Measurements from ENCODE around the gene BEND5. TPM values are rescaled to one million over a fixed set of nuclear protein-coding genes. Genes with fewer than 3 reads are reported as not detected.
A peak's percentile ranks its signal among the peaks of the same experiment; 100 is the strongest.

The BEND5 gene
- total and polyA plus RNA-seq, 2 donors, result 21.8 to 50.2 TPM

- H3K27me3 ChIP-seq (ENCODE audit: control insufficient read depth in 2 of 2, insufficient read depth in 1 of 2, low read length in 1 of 2), result no peaks in the 10 kb centered on the region
- no peak for DNase-seq (ENCODE audit: low read depth in 6 of 9, low spot score in 9 of 9)
- no peaks in the 10 kb centered on the region for H3K36me3 ChIP-seq (ENCODE audit: control insufficient read depth in 2 of 2, insufficient read depth in 2 of 2, low read length in 1 of 2)
- no peak overlapping the region for H3K4me3 ChIP-seq (ENCODE audit: low read length in 2 of 2)
- H3K27ac ChIP-seq (ENCODE audit: low read depth in 1 of 2, low read length in 1 of 2), result no peak overlapping the region
- no peaks in the 10 kb centered on the region for H3K9me3 ChIP-seq (ENCODE audit: control insufficient read depth in 2 of 2, insufficient read depth in 1 of 2, low read length in 1 of 2)
- no peaks in the 10 kb centered on the region for H3K4me1 ChIP-seq (ENCODE audit: control insufficient read depth in 2 of 2, insufficient read depth in 2 of 2, low read length in 2 of 2)
Measured at GRCh38 chr1:48803474-48803873, 26.8 kb upstream of the BEND5 start.

- 45% methylated on average over 1 of the region's 1 CpG for WGBS
- Histone ChIP-seq H3K4me3 (ENCODE audit: low read length in 2 of 2) (no peak overlapping the region), H3K27ac (ENCODE audit: low read depth in 1 of 2, low read length in 1 of 2) (no peak overlapping the region), H3K27me3 (ENCODE audit: control insufficient read depth in 2 of 2, insufficient read depth in 1 of 2, low read length in 1 of 2) (no peaks in the 10 kb centered on the region), H3K4me1 (ENCODE audit: control insufficient read depth in 2 of 2, insufficient read depth in 2 of 2, low read length in 2 of 2) (no peaks in the 10 kb centered on the region), H3K36me3 (ENCODE audit: control insufficient read depth in 2 of 2, insufficient read depth in 2 of 2, low read length in 1 of 2) (no peaks in the 10 kb centered on the region), H3K9me3 (ENCODE audit: control insufficient read depth in 2 of 2, insufficient read depth in 1 of 2, low read length in 1 of 2) (no peaks in the 10 kb centered on the region)
- DNase-seq (ENCODE audit: low read depth in 6 of 9, low spot score in 9 of 9), result no peak
Measured at GRCh38 chr1:48794816-48795215, 18.1 kb upstream of the BEND5 start.

- DNase-seq (ENCODE audit: low read depth in 6 of 9, low spot score in 9 of 9), result peak in 1 of 9 donors; percentile 23
- WGBS, result 9% methylated on average over 1 of the region's 1 CpG
- H3K4me1 ChIP-seq (ENCODE audit: control insufficient read depth in 2 of 2, insufficient read depth in 2 of 2, low read length in 2 of 2), result no peaks in the 10 kb centered on the region
- H3K9me3 ChIP-seq (ENCODE audit: control insufficient read depth in 2 of 2, insufficient read depth in 1 of 2, low read length in 1 of 2), result no peaks in the 10 kb centered on the region
- no peak overlapping the region for H3K27ac ChIP-seq (ENCODE audit: low read depth in 1 of 2, low read length in 1 of 2)
- H3K27me3 ChIP-seq (ENCODE audit: control insufficient read depth in 2 of 2, insufficient read depth in 1 of 2, low read length in 1 of 2), result no peaks in the 10 kb centered on the region
- H3K36me3 ChIP-seq (ENCODE audit: control insufficient read depth in 2 of 2, insufficient read depth in 2 of 2, low read length in 1 of 2), result no peaks in the 10 kb centered on the region
- no peak overlapping the region for H3K4me3 ChIP-seq (ENCODE audit: low read length in 2 of 2)
Measured at GRCh38 chr1:48793863-48794262, 17.2 kb upstream of the BEND5 start.

GRCh38 chr1:48792961-48793360 lies 16.3 kb upstream of the BEND5 start:
- Histone ChIP-seq H3K27me3 (ENCODE audit: control insufficient read depth in 2 of 2, insufficient read depth in 1 of 2, low read length in 1 of 2) (no peaks in the 10 kb centered on the region), H3K9me3 (ENCODE audit: control insufficient read depth in 2 of 2, insufficient read depth in 1 of 2, low read length in 1 of 2) (no peaks in the 10 kb centered on the region), H3K27ac (ENCODE audit: low read depth in 1 of 2, low read length in 1 of 2) (no peak overlapping the region), H3K4me1 (ENCODE audit: control insufficient read depth in 2 of 2, insufficient read depth in 2 of 2, low read length in 2 of 2) (no peaks in the 10 kb centered on the region), H3K4me3 (ENCODE audit: low read length in 2 of 2) (no peak overlapping the region), H3K36me3 (ENCODE audit: control insufficient read depth in 2 of 2, insufficient read depth in 2 of 2, low read length in 1 of 2) (no peaks in the 10 kb centered on the region)
- 92% methylated on average over 1 of the region's 1 CpG for WGBS
- no peak for DNase-seq (ENCODE audit: low read depth in 6 of 9, low spot score in 9 of 9)

GRCh38 chr1:48790397-48790796 lies 13.7 kb upstream of the BEND5 start:
- Histone ChIP-seq H3K9me3 (ENCODE audit: control insufficient read depth in 2 of 2, insufficient read depth in 1 of 2, low read length in 1 of 2) (no peaks in the 10 kb centered on the region), H3K4me3 (ENCODE audit: low read length in 2 of 2) (no peak overlapping the region), H3K27me3 (ENCODE audit: control insufficient read depth in 2 of 2, insufficient read depth in 1 of 2, low read length in 1 of 2) (no peaks in the 10 kb centered on the region), H3K4me1 (ENCODE audit: control insufficient read depth in 2 of 2, insufficient read depth in 2 of 2, low read length in 2 of 2) (no peaks in the 10 kb centered on the region), H3K36me3 (ENCODE audit: control insufficient read depth in 2 of 2, insufficient read depth in 2 of 2, low read length in 1 of 2) (no peaks in the 10 kb centered on the region), H3K27ac (ENCODE audit: low read depth in 1 of 2, low read length in 1 of 2) (no peak overlapping the region)
- no peak for DNase-seq (ENCODE audit: low read depth in 6 of 9, low spot score in 9 of 9)

- Histone ChIP-seq H3K36me3 (ENCODE audit: control insufficient read depth in 2 of 2, insufficient read depth in 2 of 2, low read length in 1 of 2) (no peaks in the 10 kb centered on the region), H3K4me1 (ENCODE audit: control insufficient read depth in 2 of 2, insufficient read depth in 2 of 2, low read length in 2 of 2) (no peaks in the 10 kb centered on the region), H3K4me3 (ENCODE audit: low read length in 2 of 2) (no peak overlapping the region), H3K27ac (ENCODE audit: low read depth in 1 of 2, low read length in 1 of 2) (peak overlapping the region; percentile 25 to 45), H3K9me3 (ENCODE audit: control insufficient read depth in 2 of 2, insufficient read depth in 1 of 2, low read length in 1 of 2) (no peaks in the 10 kb centered on the region), H3K27me3 (ENCODE audit: control insufficient read depth in 2 of 2, insufficient read depth in 1 of 2, low read length in 1 of 2) (no peaks in the 10 kb centered on the region)
- WGBS, result 83% methylated on average over 4 of the region's 4 CpGs
- DNase-seq (ENCODE audit: low read depth in 6 of 9, low spot score in 9 of 9), result no peak
Measured at GRCh38 chr1:48789903-48790302, 13.2 kb upstream of the BEND5 start.

GRCh38 chr1:48785869-48786268 lies 9.2 kb upstream of the BEND5 start:
- Histone ChIP-seq H3K4me1 (ENCODE audit: control insufficient read depth in 2 of 2, insufficient read depth in 2 of 2, low read length in 2 of 2) (no peaks in the 10 kb centered on the region), H3K36me3 (ENCODE audit: control insufficient read depth in 2 of 2, insufficient read depth in 2 of 2, low read length in 1 of 2) (no peaks in the 10 kb centered on the region), H3K27ac (ENCODE audit: low read depth in 1 of 2, low read length in 1 of 2) (no peak overlapping the region), H3K4me3 (ENCODE audit: low read length in 2 of 2) (no peak overlapping the region), H3K9me3 (ENCODE audit: control insufficient read depth in 2 of 2, insufficient read depth in 1 of 2, low read length in 1 of 2) (no peaks in the 10 kb centered on the region), H3K27me3 (ENCODE audit: control insufficient read depth in 2 of 2, insufficient read depth in 1 of 2, low read length in 1 of 2) (no peaks in the 10 kb centered on the region)
- 97% methylated on average over 1 of the region's 1 CpG for WGBS
- DNase-seq (ENCODE audit: low read depth in 6 of 9, low spot score in 9 of 9), result no peak

GRCh38 chr1:48784301-48784700 lies 7.6 kb upstream of the BEND5 start:
- DNase-seq (ENCODE audit: low read depth in 6 of 9, low spot score in 9 of 9), result no peak
- no peaks in the 10 kb centered on the region for H3K36me3 ChIP-seq (ENCODE audit: control insufficient read depth in 2 of 2, insufficient read depth in 2 of 2, low read length in 1 of 2)
- no peaks in the 10 kb centered on the region for H3K9me3 ChIP-seq (ENCODE audit: control insufficient read depth in 2 of 2, insufficient read depth in 1 of 2, low read length in 1 of 2)
- H3K27ac ChIP-seq (ENCODE audit: low read depth in 1 of 2, low read length in 1 of 2), result no peak overlapping the region
- no peak overlapping the region for H3K4me3 ChIP-seq (ENCODE audit: low read length in 2 of 2)
- no peaks in the 10 kb centered on the region for H3K27me3 ChIP-seq (ENCODE audit: control insufficient read depth in 2 of 2, insufficient read depth in 1 of 2, low read length in 1 of 2)
- 97% methylated on average over 2 of the region's 2 CpGs for WGBS
- H3K4me1 ChIP-seq (ENCODE audit: control insufficient read depth in 2 of 2, insufficient read depth in 2 of 2, low read length in 2 of 2), result no peaks in the 10 kb centered on the region

GRCh38 chr1:48777219-48777895 lies 666 bp upstream of the BEND5 start:
- Histone ChIP-seq H3K4me1 (ENCODE audit: control insufficient read depth in 2 of 2, insufficient read depth in 2 of 2, low read length in 2 of 2) (peaks cover 17 to 22% of the 10 kb centered on the region in 2 donors), H3K36me3 (ENCODE audit: control insufficient read depth in 2 of 2, insufficient read depth in 2 of 2, low read length in 1 of 2) (no peaks in the 10 kb centered on the region), H3K27me3 (ENCODE audit: control insufficient read depth in 2 of 2, insufficient read depth in 1 of 2, low read length in 1 of 2) (no peaks in the 10 kb centered on the region), H3K27ac (ENCODE audit: low read depth in 1 of 2, low read length in 1 of 2) (peak overlapping the region in 1 of 2 donors; percentile 43), H3K4me3 (ENCODE audit: low read length in 2 of 2) (peak overlapping the region; percentile 68 to 92), H3K9me3 (ENCODE audit: control insufficient read depth in 2 of 2, insufficient read depth in 1 of 2, low read length in 1 of 2) (no peaks in the 10 kb centered on the region)
- DNase-seq (ENCODE audit: low read depth in 6 of 9, low spot score in 9 of 9), result peak in 1 of 9 donors; percentile 33
- 14% methylated on average over 17 of the region's 17 CpGs for WGBS
